Mesothelial cell of epicardium (in vitro differentiated cells): ENCODE data around the gene RBM12. TPM values are rescaled to one million over a fixed set of nuclear protein-coding genes. Genes with fewer than 3 reads are reported as not detected.
A peak's percentile ranks its signal among the peaks of the same experiment; 100 is the strongest.

Experiments
- DNase-seq, 2 experiments: peaks; one replicate each; pipeline ENCODE4 v3.0.0; 2021; ENCODE audit warnings: low spot score in 2 of 2; ENCODE audit not compliant: unreplicated experiment in 2 of 2
- H3K27ac Mint-ChIP-seq: 2 replicates; pipeline ENCODE4 v1.8.0; 2021; ENCODE audit warnings: mixed read lengths
- H3K27me3 Mint-ChIP-seq: 2 replicates; pipeline ENCODE4 v1.8.0; 2021; ENCODE audit warnings: low read depth, mixed read lengths
- H3K36me3 Mint-ChIP-seq: 2 replicates; pipeline ENCODE4 v1.8.0; 2021; ENCODE audit warnings: mixed read lengths
- H3K4me1 Mint-ChIP-seq: 2 replicates; pipeline ENCODE4 v1.8.0; 2021; ENCODE audit warnings: mixed read lengths
- H3K4me3 Mint-ChIP-seq: 2 replicates; pipeline ENCODE4 v1.8.0; 2021; ENCODE audit warnings: mild to moderate bottlenecking, moderate library complexity, mixed read lengths
- H3K9me3 Mint-ChIP-seq: 2 replicates; pipeline ENCODE4 v1.8.0; 2021; ENCODE audit warnings: mixed read lengths
- CTCF ChIP-seq: fragments of 200-600 bp; sonication (generic); IDR thresholded peaks from one replicate; pipeline ENCODE4 v1.5.0; 2021; ENCODE audit warnings: antibody characterized with exemption; ENCODE audit not compliant: unreplicated experiment
- total RNA-seq: library from RNA; stranded (reverse); gene quantifications from 3 replicates; pipeline ENCODE4 v1.2.1, GENCODE V29; 2021

Gene RBM12
- total RNA-seq, 1 donor from 2014 or later: 154 TPM

GRCh38 chr20:35635652-35636051 lies 29.0 kb downstream of the RBM12 start:
- Mint-ChIP-seq H3K4me3 (no peak overlapping the region), H3K36me3 (peaks cover 2% of the 10 kb centered on the region), H3K27ac (peak overlapping the region; percentile 63), H3K9me3 (no peaks in the 10 kb centered on the region), H3K27me3 (no peaks in the 10 kb centered on the region), H3K4me1 (peaks cover 18% of the 10 kb centered on the region)
- no peak for TF ChIP-seq CTCF
- no peak for DNase-seq

GRCh38 chr20:35632539-35633115 lies 32.1 kb downstream of the RBM12 start:
- no peak for TF ChIP-seq CTCF
- no peak for DNase-seq
- Mint-ChIP-seq H3K27me3 (no peaks in the 10 kb centered on the region), H3K4me1 (peaks cover 13% of the 10 kb centered on the region), H3K9me3 (no peaks in the 10 kb centered on the region), H3K4me3 (no peak overlapping the region), H3K27ac (peak overlapping the region; percentile 41), H3K36me3 (peaks cover 17% of the 10 kb centered on the region)

- Mint-ChIP-seq H3K27ac (no peak overlapping the region), H3K4me3 (no peak overlapping the region), H3K27me3 (no peaks in the 10 kb centered on the region), H3K36me3 (peaks cover 35% of the 10 kb centered on the region), H3K4me1 (peaks cover 6% of the 10 kb centered on the region), H3K9me3 (no peaks in the 10 kb centered on the region)
- no peak for DNase-seq
- TF ChIP-seq CTCF: no peak
These were observed 34.1 kb downstream of the RBM12 start for GRCh38 chr20:35630636-35631035.

- Mint-ChIP-seq H3K27me3 (no peaks in the 10 kb centered on the region), H3K4me3 (no peak overlapping the region), H3K4me1 (no peaks in the 10 kb centered on the region), H3K36me3 (peaks cover 40% of the 10 kb centered on the region), H3K9me3 (no peaks in the 10 kb centered on the region), H3K27ac (no peak overlapping the region)
- TF ChIP-seq CTCF: no peak
- no peak for DNase-seq
These were observed 35.1 kb downstream of the RBM12 start for GRCh38 chr20:35629427-35630145.

GRCh38 chr20:35627121-35627520 lies 37.6 kb downstream of the RBM12 start:
- Mint-ChIP-seq H3K27me3 (no peaks in the 10 kb centered on the region), H3K4me3 (no peak overlapping the region), H3K9me3 (no peaks in the 10 kb centered on the region), H3K4me1 (no peaks in the 10 kb centered on the region), H3K36me3 (peaks cover 38% of the 10 kb centered on the region), H3K27ac (no peak overlapping the region)
- DNase-seq: no peak
- TF ChIP-seq CTCF: no peak
